Lower leg skin (tissue), 4 donors: Measurements from ENCODE around the gene TMTC2. TPM values are rescaled to one million over a fixed set of nuclear protein-coding genes. Genes with fewer than 3 reads are reported as not detected.

Source experiments
- DNase-seq, 2 donors: peaks; one replicate each; pipeline ENCODE4 v3.0.0-alpha.2; 2019; ENCODE audit warnings: low spot score in 2 of 2
- H3K4me3 ChIP-seq: fragments of 200-600 bp; sonication (generic); 2 replicates; pipeline ENCODE4 v1.5.1; 2017; ENCODE audit warnings: mild to moderate bottlenecking, low read depth; ENCODE audit not compliant: poor library complexity, severe bottlenecking
- POLR2A ChIP-seq, 2 donors: fragments of 450-650 bp; IDR thresholded peaks; one replicate each; pipeline ENCODE4 v1.6.1; 2016 to 2017; ENCODE audit warnings: antibody characterized with exemption in 2 of 2, mild to moderate bottlenecking in 1 of 2, moderate library complexity in 1 of 2
- WGBS, 2 donors: methylation state at CpG; one replicate each; pipeline ENCODE4 v1.1.5; 2018; 5-methylcytosine and 5-hydroxymethylcytosine counted together
- intact Hi-C: fragments of 100-400 bp; cut with DNase I; formaldehyde crosslinking; loops from one replicate; pipeline ENCODE4 v1.15.0; 2023; ENCODE audit warnings: low total_unique reads
- total RNA-seq, 4 donors: library from RNA; depleted of rRNA; stranded (reverse); fragments of >200 nt; gene quantifications; one replicate each; pipeline ENCODE4 v1.1.0, GENCODE V29; 2016
- TF ChIP-seq, protein P1 (sequence below), 3 donors: fragments of 450-650 bp; IDR thresholded peaks; one replicate each; pipeline ENCODE4 v1.5.1; 2016; ENCODE audit warnings: antibody characterized with exemption in 3 of 3, mild to moderate bottlenecking in 3 of 3, moderate library complexity in 2 of 3

TMTC2 gene
- total RNA-seq, 4 donors from 2014 or later = 12.9 to 17.4 (median 14.5) TPM

GRCh38 chr12:82866227-82866775, 179.6 kb downstream of the TMTC2 start:
- DNase-seq = no peak
- WGBS, 2 donors = 80 to 84% methylated on average over 4 of the region's 4 CpGs
- no peak overlapping the region for H3K4me3 ChIP-seq
- TF ChIP-seq, protein P1, sequence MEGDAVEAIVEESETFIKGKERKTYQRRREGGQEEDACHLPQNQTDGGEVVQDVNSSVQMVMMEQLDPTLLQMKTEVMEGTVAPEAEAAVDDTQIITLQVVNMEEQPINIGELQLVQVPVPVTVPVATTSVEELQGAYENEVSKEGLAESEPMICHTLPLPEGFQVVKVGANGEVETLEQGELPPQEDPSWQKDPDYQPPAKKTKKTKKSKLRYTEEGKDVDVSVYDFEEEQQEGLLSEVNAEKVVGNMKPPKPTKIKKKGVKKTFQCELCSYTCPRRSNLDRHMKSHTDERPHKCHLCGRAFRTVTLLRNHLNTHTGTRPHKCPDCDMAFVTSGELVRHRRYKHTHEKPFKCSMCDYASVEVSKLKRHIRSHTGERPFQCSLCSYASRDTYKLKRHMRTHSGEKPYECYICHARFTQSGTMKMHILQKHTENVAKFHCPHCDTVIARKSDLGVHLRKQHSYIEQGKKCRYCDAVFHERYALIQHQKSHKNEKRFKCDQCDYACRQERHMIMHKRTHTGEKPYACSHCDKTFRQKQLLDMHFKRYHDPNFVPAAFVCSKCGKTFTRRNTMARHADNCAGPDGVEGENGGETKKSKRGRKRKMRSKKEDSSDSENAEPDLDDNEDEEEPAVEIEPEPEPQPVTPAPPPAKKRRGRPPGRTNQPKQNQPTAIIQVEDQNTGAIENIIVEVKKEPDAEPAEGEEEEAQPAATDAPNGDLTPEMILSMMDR (IDR thresholded peaks at IDR 0.05) = no peak
- no peak for TF ChIP-seq POLR2A (IDR thresholded peaks at IDR 0.05)
- intact Hi-C loops = no loop called here

GRCh38 chr12:82866946-82867345, 180.2 kb downstream of the TMTC2 start:
- WGBS, 2 donors = 76 to 78% methylated on average over 3 of the region's 3 CpGs
- intact Hi-C loops = no loop called here
- no peak for TF ChIP-seq POLR2A (IDR thresholded peaks at IDR 0.05)
- TF ChIP-seq, protein P1 (IDR thresholded peaks at IDR 0.05) = no peak
- no peak overlapping the region for H3K4me3 ChIP-seq
- DNase-seq = no peak

- no peak for DNase-seq
- TF ChIP-seq, protein P1 (IDR thresholded peaks at IDR 0.05) = no peak
- TF ChIP-seq POLR2A (IDR thresholded peaks at IDR 0.05) = no peak
- intact Hi-C loops = no loop called here
- 85 to 86% methylated on average over 6 of the region's 6 CpGs for WGBS, 2 donors
- H3K4me3 ChIP-seq = no peak overlapping the region
Observed at GRCh38 chr12:82867762-82868500, 181.2 kb downstream of the TMTC2 start.

DNA sequence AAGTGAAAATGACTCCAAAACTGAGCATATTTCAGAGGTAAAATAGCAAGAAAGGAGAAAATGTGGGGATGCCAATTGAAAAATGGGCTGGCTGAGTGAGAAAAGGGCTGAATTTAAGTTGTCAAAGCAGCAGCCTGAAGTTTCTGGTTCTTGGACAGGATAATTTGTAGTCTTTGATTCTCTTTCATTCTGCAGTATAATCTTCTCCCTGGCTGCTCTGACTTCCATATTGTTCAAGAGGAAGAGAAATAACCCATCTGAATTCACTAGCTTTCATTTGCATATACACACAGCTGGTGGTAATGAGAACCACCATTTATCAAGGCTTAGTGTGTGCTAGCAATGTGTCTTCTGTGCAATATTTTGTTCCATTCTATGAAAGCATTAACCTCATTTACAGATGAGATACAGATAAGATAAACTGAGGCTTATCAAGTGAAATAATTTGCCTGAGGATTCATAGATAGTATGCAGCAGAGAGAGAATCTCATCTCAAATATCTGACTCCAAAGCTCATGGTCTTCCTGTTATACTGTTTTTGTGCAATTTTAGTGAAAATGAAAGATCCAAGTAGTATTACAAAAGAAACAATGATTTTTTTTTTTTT, 184.2 kb downstream of the TMTC2 start:
- intact Hi-C loops = no loop called here
- H3K4me3 ChIP-seq = no peak overlapping the region
- no peak for TF ChIP-seq POLR2A (IDR thresholded peaks at IDR 0.05)
- TF ChIP-seq, protein P1 (IDR thresholded peaks at IDR 0.05) = no peak
- no peak for DNase-seq

GRCh38 chr12:82872088-82872487, 185.4 kb downstream of the TMTC2 start:
- no peak for DNase-seq

More at GRCh38 chr12:82872088-82872487, 185.4 kb downstream of the TMTC2 start:
- no peak overlapping the region for H3K4me3 ChIP-seq
- TF ChIP-seq POLR2A (IDR thresholded peaks at IDR 0.05) = no peak
- TF ChIP-seq, protein P1 (IDR thresholded peaks at IDR 0.05) = no peak
- intact Hi-C loops = no loop called here
- WGBS, 2 donors = 82 to 84% methylated on average over 2 of the region's 2 CpGs
